IMR-90 (cell line): ENCODE data around the gene NUDT9. TPM values are rescaled to one million over a fixed set of nuclear protein-coding genes. Genes with fewer than 3 reads are reported as not detected.

Experiments
- MXI1 ChIP-seq: IDR thresholded peaks from 2 replicates; pipeline ENCODE4 v1.6.1; 2012; ENCODE audit warnings: low read depth, mild to moderate bottlenecking, low read length, moderate library complexity, borderline replicate concordance
- polyA plus RNA-seq, 3 experiments: library from polyadenylated mRNA; depleted of rRNA; stranded (reverse); fragments of >200 nt; gene quantifications; 2 replicates each; pipeline ENCODE4 v1.2.3, GENCODE V29; 2012; ENCODE audit warnings: low replicate concordance in 1 of 3
- total RNA-seq: library from RNA; depleted of rRNA; stranded (reverse); fragments of >200 nt; gene quantifications from 2 replicates; pipeline ENCODE4 v1.2.3, GENCODE V29; 2012
- TF ChIP-seq, protein P1 (sequence below): fragments of 150-350 bp; IDR thresholded peaks from 2 replicates; pipeline ENCODE4 v1.6.1; 2017; ENCODE audit warnings: mild to moderate bottlenecking, antibody characterized with exemption, low read length, low read depth

Gene NUDT9
- total and polyA plus RNA-seq, 2 of the 4 experiments (the other 2 are of a cell fraction): 10.0 to 23.5 TPM

DNA sequence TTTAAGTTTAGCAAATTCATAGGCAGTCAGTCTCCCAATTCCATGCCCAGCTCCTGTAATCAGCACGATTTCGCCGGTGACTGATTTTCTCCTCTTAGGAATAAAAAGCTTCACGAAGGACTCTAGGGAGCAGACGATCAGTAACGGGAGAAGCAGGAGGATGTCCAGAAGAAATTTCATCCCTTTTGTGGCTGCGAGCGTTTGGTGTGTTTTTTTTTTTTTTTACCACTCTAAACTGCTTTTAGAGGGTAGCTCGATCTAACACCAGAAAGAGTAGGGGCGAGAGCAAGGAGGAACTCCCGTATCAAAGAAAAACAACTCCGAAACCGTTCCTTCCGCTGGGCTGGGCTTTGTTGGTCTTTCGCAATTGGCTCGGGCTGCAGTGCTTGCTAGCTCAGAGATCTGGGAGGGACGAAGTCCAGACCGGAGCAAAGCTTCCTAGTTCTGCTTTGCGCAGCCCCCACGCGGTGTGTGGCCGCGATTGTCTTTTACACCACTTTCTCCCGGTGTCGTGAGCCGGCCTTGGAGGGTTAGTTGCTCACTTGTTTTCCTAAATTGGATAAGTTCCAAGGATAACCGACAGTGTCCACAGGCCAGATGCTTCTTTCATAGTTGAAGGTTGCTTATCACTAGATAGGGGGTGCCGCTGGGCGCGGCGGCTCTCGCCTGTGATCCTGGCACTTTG lies 31.3 kb upstream of the NUDT9 start, which contains the start of gene HSD17B11 (continued):
- TF ChIP-seq, protein P1, sequence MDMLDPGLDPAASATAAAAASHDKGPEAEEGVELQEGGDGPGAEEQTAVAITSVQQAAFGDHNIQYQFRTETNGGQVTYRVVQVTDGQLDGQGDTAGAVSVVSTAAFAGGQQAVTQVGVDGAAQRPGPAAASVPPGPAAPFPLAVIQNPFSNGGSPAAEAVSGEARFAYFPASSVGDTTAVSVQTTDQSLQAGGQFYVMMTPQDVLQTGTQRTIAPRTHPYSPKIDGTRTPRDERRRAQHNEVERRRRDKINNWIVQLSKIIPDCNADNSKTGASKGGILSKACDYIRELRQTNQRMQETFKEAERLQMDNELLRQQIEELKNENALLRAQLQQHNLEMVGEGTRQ: no peak
- TF ChIP-seq MXI1: peak; percentile 55; the same call in 1 of the 2 replicates
